Karpas-422 (cell line): ENCODE measurements around the gene PFN4. TPM values are rescaled to one million over a fixed set of nuclear protein-coding genes. Genes with fewer than 3 reads are reported as not detected.

Source experiments
- DNase-seq: peaks from one replicate; pipeline ENCODE4 v3.0.0-alpha.2; 2015
- H2AFZ ChIP-seq: fragments of 200-600 bp; sonication (generic); 2 replicates; pipeline ENCODE4 v1.6.1; 2014; ENCODE audit warnings: antibody characterized with exemption, low read length, mixed read lengths
- H3K27ac ChIP-seq: fragments of 200-600 bp; sonication (generic); 2 replicates; pipeline ENCODE4 v1.5.1; 2014; ENCODE audit warnings: mild to moderate bottlenecking, low read length, moderate library complexity
- H3K27me3 ChIP-seq: fragments of 200-600 bp; sonication (generic); 2 replicates; pipeline ENCODE4 v1.6.1; 2014; ENCODE audit warnings: low read length, mixed read lengths
- H3K36me3 ChIP-seq: fragments of 200-600 bp; sonication (generic); 2 replicates; pipeline ENCODE4 v1.6.1; 2014; ENCODE audit warnings: low read length, mixed read lengths; ENCODE audit not compliant: insufficient read depth
- H3K4me1 ChIP-seq: fragments of 200-600 bp; sonication (generic); 2 replicates; pipeline ENCODE4 v1.6.1; 2014; ENCODE audit warnings: mild to moderate bottlenecking, low read length, mixed read lengths
- H3K4me2 ChIP-seq: fragments of 200-600 bp; sonication (generic); 2 replicates; pipeline ENCODE4 v1.6.1; 2014; ENCODE audit warnings: low read length, low read depth, mild to moderate bottlenecking; ENCODE audit not compliant: poor library complexity, severe bottlenecking
- H3K4me3 ChIP-seq: fragments of 200-600 bp; sonication (generic); 2 replicates; pipeline ENCODE4 v1.5.1; 2014; ENCODE audit warnings: mild to moderate bottlenecking, antibody characterized with exemption, low read length, mixed read lengths
- H3K79me2 ChIP-seq: fragments of 200-600 bp; sonication (generic); 2 replicates; pipeline ENCODE4 v1.6.1; 2014; ENCODE audit warnings: mild to moderate bottlenecking, low read length, mixed read lengths
- H3K9ac ChIP-seq: fragments of 200-600 bp; sonication (generic); 2 replicates; pipeline ENCODE4 v1.6.0; 2014; ENCODE audit warnings: low read length
- H3K9me2 ChIP-seq: fragments of 200-600 bp; sonication (generic), shearing (Covaris generic); replicated peaks from 2 replicates; pipeline ENCODE4 v1.6.0; 2014; ENCODE audit warnings: mild to moderate bottlenecking, low read length, moderate library complexity; ENCODE audit not compliant: insufficient read depth
- H3K9me3 ChIP-seq: fragments of 300-700, 200-600 bp; sonication (generic); 2 replicates; pipeline ENCODE4 v1.6.1; 2014; ENCODE audit warnings: low read length, mixed read lengths
- H4K20me1 ChIP-seq: fragments of 200-600 bp; sonication (generic); 2 replicates; pipeline ENCODE4 v1.6.1; 2014; ENCODE audit warnings: mild to moderate bottlenecking, antibody characterized with exemption, low read length, low read depth; ENCODE audit not compliant: insufficient read depth
- total RNA-seq: library from RNA; depleted of rRNA; stranded (reverse); fragments of >200 nt; shearing (Covaris generic); gene quantifications from 2 replicates; pipeline ENCODE4 v1.2.3, GENCODE V29; 2014; ENCODE audit warnings: low replicate concordance

Gene PFN4
- total RNA-seq, 1 experiment from 2014 or later: not detected

DNA sequence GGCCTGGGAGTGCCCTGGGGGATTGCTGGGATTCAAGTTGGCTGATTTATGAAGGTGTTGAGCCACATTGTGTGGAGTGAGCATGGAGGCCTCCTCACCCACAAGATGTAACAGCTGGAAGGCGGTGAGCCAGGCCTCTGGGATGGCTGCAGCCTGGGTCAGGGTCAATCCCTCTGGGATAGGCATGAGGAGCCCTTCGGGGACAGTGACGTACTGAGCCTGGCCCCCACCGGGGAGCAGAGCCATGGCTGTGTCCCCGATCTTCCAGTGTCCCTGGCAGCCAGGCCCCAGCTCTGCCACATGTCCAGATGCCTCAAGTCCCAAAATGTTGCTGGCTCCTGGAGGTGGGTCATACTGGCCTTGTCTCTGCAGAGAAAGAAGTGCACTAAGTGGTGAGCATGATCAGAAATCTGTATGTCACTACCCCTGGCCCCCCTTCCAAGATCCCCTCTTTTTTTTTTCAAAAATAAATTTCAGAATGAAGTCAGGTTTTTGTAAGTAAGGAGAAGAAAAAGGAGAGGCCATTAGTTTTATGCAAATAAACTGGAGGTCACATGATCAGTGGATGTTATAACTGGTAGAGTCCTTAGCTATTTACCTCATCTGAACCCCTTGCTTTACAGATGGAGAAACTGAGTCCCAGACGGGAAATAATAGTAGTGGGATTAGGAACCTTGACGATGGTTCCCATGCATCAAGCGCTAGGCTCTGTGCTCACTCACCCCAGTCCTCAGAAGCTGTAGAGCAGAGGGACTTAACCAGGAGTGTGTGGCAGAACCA lies 40.2 kb downstream of the PFN4 start:
- H3K9me3 ChIP-seq: no peaks in the 10 kb centered on the region
- peak overlapping the region; percentile 84 for H3K9ac ChIP-seq
- H3K4me2 ChIP-seq: peak overlapping the region; percentile 97
- H3K4me1 ChIP-seq: peaks cover 20% of the 10 kb centered on the region
- H3K4me3 ChIP-seq: peak overlapping the region; percentile 70
- H3K27me3 ChIP-seq: no peaks in the 10 kb centered on the region
- no peaks in the 10 kb centered on the region for H3K9me2 ChIP-seq
- no peaks in the 10 kb centered on the region for H3K79me2 ChIP-seq
- DNase-seq: peak; percentile 54
- peak overlapping the region; percentile 93 for H3K27ac ChIP-seq
- no peaks in the 10 kb centered on the region; the same call in 1 of the 2 replicates for H3K36me3 ChIP-seq
- H4K20me1 ChIP-seq: no peaks in the 10 kb centered on the region
- peak overlapping the region; percentile 71; the same call in 1 of the 2 replicates for H2AFZ ChIP-seq

DNA sequence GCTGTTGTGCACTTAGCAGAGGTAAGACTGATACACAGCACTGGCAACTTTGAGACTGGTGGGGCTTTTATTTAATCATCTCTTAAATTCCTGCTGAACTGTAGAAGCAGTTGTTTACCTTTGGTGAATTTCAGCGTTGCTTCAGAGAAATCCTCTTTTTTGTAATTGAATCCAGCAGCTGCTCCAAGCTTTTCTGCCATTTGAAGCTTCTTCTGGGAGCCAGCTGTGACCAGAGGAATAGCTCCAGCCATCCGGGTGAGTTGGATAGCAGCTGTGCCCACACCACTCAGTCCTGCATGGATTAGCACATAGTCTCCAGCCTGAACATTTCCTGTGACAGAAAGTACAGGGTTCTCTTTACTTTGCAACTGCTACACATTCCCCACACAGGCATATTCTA lies 42.4 kb downstream of the PFN4 start:
- no peaks in the 10 kb centered on the region for H4K20me1 ChIP-seq
- H3K4me2 ChIP-seq: no peak overlapping the region
- H2AFZ ChIP-seq: no peak overlapping the region
- H3K9me2 ChIP-seq: no peaks in the 10 kb centered on the region
- DNase-seq: no peak
- H3K27ac ChIP-seq: no peak overlapping the region
- H3K4me1 ChIP-seq: peaks cover 27% of the 10 kb centered on the region
- H3K9ac ChIP-seq: no peak overlapping the region
- no peak overlapping the region for H3K4me3 ChIP-seq
- no peaks in the 10 kb centered on the region for H3K27me3 ChIP-seq
- H3K9me3 ChIP-seq: no peaks in the 10 kb centered on the region
- H3K79me2 ChIP-seq: peaks cover 4% of the 10 kb centered on the region
- no peaks in the 10 kb centered on the region; the same call in 1 of the 2 replicates for H3K36me3 ChIP-seq

DNA sequence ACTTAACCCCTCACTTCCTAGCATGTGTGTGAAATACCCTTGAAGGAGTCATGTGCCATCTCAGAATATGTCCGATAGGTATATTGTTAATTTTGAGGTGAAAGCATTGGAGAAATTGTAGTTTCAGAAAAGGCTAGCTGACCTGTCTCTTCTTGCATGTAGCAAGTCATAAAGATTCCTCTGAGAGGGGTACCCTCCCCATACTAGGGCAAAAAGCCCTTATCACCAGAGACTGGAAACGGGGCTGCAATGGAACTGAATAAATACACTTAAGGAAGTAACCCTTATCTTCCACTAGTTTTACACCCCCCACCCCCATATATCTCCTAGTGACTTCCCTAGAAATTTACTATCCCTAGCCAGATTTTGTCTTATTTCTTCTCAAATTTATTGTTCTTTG lies 45.3 kb downstream of the PFN4 start:
- H3K27ac ChIP-seq: peak overlapping the region; percentile 50

DNA sequence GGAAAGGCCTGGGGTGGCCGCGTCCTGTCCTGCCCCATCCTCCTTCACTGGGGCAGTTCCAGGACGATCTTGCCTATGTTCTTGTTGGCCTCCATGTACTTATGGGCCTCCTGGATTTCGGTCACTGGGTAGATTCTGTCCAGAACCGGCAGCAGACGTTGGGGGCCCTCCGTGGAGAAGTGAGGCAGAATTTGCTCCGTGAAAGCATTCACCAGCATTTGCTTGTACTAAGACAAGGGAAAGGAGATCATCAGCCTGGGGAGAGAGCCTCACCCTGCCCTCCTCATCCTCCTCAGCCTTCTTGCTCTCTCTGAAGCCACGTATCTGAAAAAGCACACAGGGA lies 45.6 kb downstream of the PFN4 start:
- H3K79me2 ChIP-seq: peaks cover 35% of the 10 kb centered on the region
- no peaks in the 10 kb centered on the region for H3K27me3 ChIP-seq
- no peak for DNase-seq
- peak overlapping the region; percentile 50 for H3K27ac ChIP-seq
- H3K36me3 ChIP-seq: peaks cover 12% of the 10 kb centered on the region
- peak overlapping the region; percentile 65 for H3K9ac ChIP-seq
- H2AFZ ChIP-seq: 0 out of 2 replicates have a peak overlapping the region, but pooled peaks have one; percentile 26
- peak overlapping the region; percentile 95 for H3K4me3 ChIP-seq
- no peaks in the 10 kb centered on the region; the same call in 1 of the 2 replicates for H4K20me1 ChIP-seq
- peaks cover 26% of the 10 kb centered on the region for H3K4me1 ChIP-seq
- H3K9me2 ChIP-seq: no peaks in the 10 kb centered on the region
- peak overlapping the region; percentile 69 for H3K4me2 ChIP-seq
- no peaks in the 10 kb centered on the region for H3K9me3 ChIP-seq

More for the DNA sequence above, 45.3 kb downstream of the PFN4 start:
- Histone ChIP-seq H3K9me2 (no peaks in the 10 kb centered on the region), H4K20me1 (no peaks in the 10 kb centered on the region; the same call in 1 of the 2 replicates), H3K79me2 (peaks cover 31% of the 10 kb centered on the region), H3K4me2 (peak overlapping the region; percentile 69), H3K9me3 (no peaks in the 10 kb centered on the region), H3K27me3 (no peaks in the 10 kb centered on the region), H3K4me3 (peak overlapping the region; percentile 95), H2AFZ (0 out of 2 replicates have a peak overlapping the region, but pooled peaks have one; percentile 26), H3K4me1 (peaks cover 29% of the 10 kb centered on the region), H3K36me3 (peaks cover 10% of the 10 kb centered on the region), H3K9ac (peak overlapping the region; percentile 65)
- DNase-seq: no peak

DNA sequence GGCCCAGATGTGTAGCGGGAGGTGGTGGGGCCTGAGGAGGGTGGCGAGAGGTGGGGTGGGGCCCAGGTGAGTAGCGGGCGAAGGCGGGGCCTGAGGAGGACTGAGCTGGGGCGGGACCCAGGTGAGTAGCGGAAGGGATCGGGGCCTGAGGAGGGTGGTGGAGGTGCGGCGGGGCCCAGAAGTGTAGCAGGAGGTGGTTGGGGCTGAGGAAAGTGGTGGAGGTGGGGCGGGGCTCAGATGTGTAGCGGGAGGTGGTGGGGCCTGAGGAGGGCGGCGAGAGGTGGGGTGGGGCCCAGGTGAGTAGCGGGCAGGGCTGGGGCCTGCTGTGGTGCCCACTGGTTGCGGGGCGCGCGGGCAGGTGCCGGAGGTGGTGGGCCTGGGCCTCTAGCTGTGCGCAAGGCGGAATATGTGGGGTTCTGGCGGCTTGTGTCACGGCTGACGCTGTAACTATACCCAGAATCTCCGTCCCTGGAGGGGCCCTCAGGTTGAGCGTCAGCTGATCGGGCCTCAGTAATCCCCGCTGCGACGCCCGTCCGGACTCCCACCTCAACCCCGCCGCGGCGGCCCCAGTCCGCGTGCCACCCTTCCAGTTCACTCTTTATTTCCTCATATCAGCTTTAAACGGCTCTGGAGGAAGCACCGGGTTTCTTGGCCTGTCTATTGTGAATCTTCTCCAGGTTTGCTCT lies 46.1 kb downstream of the PFN4 start:
- Histone ChIP-seq H3K4me3 (peak overlapping the region; percentile 95), H3K9ac (peak overlapping the region; percentile 65), H3K36me3 (peaks cover 16% of the 10 kb centered on the region; the same call in 1 of the 2 replicates), H3K79me2 (peaks cover 40% of the 10 kb centered on the region), H3K4me1 (peaks cover 26% of the 10 kb centered on the region), H2AFZ (0 out of 2 replicates have a peak overlapping the region, but pooled peaks have one; percentile 26), H4K20me1 (no peaks in the 10 kb centered on the region; the same call in 1 of the 2 replicates), H3K9me3 (no peaks in the 10 kb centered on the region), H3K4me2 (peak overlapping the region; percentile 69), H3K27me3 (no peaks in the 10 kb centered on the region), H3K27ac (peak overlapping the region; percentile 50), H3K9me2 (no peaks in the 10 kb centered on the region)
- DNase-seq: peak; percentile 68

DNA sequence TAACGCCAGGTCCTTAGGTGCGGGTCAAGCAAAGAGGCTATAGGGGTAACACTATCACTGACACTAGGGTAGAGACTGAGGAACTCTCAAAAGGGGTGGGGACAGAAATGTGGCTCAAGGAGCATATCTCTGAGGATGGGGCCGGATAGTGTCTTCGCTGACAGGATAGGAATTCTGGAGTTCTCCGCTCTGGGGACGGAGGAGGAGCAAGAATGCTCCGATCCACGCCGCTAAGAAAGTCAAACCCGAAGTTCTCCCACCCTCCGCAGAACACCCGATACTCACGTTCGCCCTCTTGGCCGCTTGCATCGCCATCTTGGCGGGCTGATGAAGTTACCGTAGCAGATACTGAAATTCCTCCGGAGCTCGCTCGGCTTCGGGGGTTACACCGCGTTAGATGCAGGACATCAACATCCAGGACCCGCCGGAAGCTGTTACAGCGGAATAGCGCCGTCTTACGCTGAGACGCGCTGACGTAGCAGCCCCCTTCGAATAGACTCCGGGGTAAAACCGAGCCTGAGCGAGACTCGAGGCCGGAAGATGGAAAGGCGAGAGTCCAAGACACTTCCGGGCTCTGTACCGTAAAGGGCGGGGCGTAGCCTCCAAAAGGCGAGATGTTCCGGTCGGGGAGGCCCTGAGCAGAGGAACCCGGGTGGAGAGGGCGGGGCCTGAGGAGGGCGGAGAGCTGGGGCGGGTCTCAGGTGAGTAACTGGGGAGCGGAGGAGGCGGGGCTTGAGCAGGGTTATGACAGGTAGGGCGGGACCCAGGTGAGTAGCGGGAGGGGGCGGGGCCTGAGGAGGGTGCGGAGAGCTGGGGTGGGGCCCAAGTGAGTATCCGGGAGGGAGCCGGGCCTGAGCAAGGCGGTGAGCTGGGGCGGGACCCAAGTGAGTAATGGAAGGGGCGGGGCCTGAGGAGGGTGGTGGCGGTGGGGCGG lies 47.0 kb downstream of the PFN4 start, which contains the start of gene SF3B6:
TSS of gene SF3B6 (minus strand) at position 412 of the 934 bp plus-strand sequence. CDS start at position 315, 97 bp downstream.
- Histone ChIP-seq H3K36me3 (peaks cover 16% of the 10 kb centered on the region; the same call in 1 of the 2 replicates), H3K9me2 (no peaks in the 10 kb centered on the region), H3K27me3 (no peaks in the 10 kb centered on the region), H3K4me3 (peak within 1 kb of the TSS; percentile 95), H3K79me2 (peaks cover 46% of the 10 kb centered on the region), H3K27ac (peak within 1 kb of the TSS; percentile 65), H3K9ac (peak within 1 kb of the TSS; percentile 87), H4K20me1 (no peaks in the 10 kb centered on the region; the same call in 1 of the 2 replicates), H3K4me1 (peaks cover 26% of the 10 kb centered on the region), H2AFZ (0 out of 2 replicates have a peak within 1 kb of the TSS, but pooled peaks have one; percentile 26), H3K4me2 (peak within 1 kb of the TSS; percentile 98), H3K9me3 (no peaks in the 10 kb centered on the region)
- DNase-seq: peak; percentile 100

DNA sequence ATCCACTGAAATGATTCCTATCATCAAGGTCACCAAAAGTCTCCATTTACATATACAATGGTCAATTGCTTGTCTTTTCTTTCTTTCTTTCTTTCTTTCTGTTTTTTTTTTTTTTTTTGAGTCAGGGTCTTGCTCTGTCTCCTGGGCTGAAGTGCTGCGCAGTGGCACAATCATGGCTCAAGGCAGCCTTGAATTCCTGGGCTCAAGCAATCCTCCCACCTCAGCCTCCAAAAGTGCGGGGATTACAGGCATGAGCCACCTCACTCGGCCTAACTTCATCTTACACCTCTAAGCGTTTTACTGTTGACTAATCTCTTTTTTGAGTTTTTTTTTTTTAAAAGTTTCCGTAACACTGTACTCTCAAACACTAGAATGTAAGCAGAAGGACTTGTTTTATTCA lies 47.9 kb downstream of the PFN4 start:
- peak overlapping the region; percentile 98 for H3K4me2 ChIP-seq
- no peak for DNase-seq
- H3K9me3 ChIP-seq: no peaks in the 10 kb centered on the region
- peak overlapping the region; percentile 95 for H3K4me3 ChIP-seq
- H3K27ac ChIP-seq: no peak overlapping the region; the same call in 1 of the 2 replicates
- peaks cover 26% of the 10 kb centered on the region for H3K4me1 ChIP-seq
- no peaks in the 10 kb centered on the region for H3K27me3 ChIP-seq
- H3K36me3 ChIP-seq: peaks cover 16% of the 10 kb centered on the region; the same call in 1 of the 2 replicates
- H3K9me2 ChIP-seq: no peaks in the 10 kb centered on the region
- no peaks in the 10 kb centered on the region; the same call in 1 of the 2 replicates for H4K20me1 ChIP-seq
- peak overlapping the region; percentile 87 for H3K9ac ChIP-seq
- H2AFZ ChIP-seq: no peak overlapping the region
- H3K79me2 ChIP-seq: peaks cover 49% of the 10 kb centered on the region
